ENCODE results near the gene PLA2G6.

DNA sequence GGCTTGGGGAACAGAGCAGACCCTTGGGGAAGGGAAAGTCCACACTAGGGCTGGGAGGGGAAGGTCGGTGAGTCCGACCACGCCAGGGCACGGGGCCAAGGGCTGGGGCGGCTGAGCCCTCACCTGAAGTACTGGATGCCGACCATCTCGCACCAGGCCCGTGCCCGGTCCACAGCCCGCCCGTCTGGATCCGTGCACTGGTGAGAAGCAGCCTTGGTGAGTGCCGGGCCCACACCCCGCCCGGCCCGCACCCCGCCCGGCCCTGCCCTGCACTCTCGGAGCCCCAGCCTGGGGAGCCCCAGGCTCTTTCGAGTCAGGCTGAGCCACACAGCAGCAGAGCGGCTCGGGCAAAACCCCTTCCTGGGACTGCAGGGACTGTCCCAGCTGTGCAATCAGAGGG, 69.2 kb downstream of the PLA2G6 start:
- TF ChIP-seq CTCF (IDR thresholded peaks at IDR 0.05), result no peak
- no peak for TF ChIP-seq POLR2AphosphoS5 (IDR thresholded peaks at IDR 0.05)
